HG02623 (cell line): ENCODE measurements around the gene KLHL24.
"Not testable (repeated sequence)": the region's sequence is repeated elsewhere in the genome, so short reads cannot be mapped to it uniquely, and the experiment has no call there.

ENCODE experiments used
- ATAC-seq: cut with Tn5 transposase; IDR thresholded peaks from one replicate; pipeline ENCODE4 v1.9.1; 2021; ENCODE audit warnings: moderate library complexity; ENCODE audit not compliant: unreplicated experiment

Gene KLHL24

DNA sequence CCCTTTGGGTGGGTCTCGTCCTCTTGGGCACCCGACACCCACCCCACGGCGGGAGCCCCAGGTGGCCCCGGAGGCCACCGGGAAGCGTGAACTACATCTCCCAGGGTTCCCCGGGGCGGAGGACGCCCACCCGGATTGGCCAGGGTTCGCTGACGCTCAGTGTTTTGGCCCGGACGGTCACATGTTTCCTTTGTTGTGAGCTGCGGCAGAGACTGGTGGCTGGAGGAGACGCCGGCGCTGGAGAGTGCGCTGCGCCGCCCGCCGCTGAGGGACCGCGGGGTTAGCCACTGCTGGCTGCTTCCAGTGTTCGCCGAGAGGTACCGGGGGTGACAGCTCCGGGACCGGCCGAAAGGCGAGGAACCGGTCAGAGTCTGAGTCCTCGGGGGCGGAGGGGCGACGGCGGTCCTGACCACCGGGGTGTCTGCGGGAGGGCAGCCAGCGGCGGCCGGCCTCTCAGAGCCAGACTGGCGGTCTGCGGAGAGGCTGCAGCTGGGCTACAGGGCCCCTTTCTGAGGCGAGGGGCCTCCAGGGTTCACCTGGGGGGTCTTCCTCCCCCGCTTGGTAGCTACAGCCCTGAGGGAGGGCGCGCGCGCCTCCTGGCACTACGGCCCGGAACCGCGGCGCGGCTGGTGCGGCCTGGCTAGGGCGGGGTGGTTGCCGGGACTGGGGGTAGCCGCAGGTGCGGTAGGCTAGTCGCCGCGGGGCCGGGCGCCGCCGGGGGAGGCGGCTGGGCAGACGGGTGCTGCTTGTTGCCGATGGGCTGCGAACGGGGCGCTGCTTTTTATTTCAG, at the start of gene KLHL24:
TSS of gene KLHL24 (plus strand) at position 193 of the 790 bp plus-strand sequence. CDS start 14,734 bp downstream, outside the sequence.
- ATAC-seq = peak; percentile 86

GRCh38 chr3:183586477-183586876, 48.9 kb upstream of the KLHL24 start:
- ATAC-seq = no peak

DNA sequence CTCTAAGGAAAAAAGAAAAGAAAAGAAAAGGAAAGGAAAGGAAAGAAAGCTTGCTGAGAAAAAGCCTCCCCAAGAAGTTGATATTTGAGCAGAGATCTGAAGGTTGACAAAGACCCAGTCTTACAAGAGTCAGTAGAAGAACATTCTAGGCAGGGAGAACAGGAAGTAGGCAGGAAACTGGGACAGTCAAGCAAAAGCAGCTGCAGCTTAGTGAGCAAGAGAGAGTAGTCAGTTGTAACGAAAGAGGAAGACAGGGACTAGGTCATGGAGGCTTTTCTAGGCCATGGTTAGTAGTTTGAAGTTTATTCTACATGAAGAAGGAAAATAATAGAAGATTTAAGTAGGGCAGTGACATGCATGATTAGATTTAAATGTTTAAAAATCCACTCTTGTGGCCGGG, 48.1 kb upstream of the KLHL24 start:
- ATAC-seq = no peak

- ATAC-seq = no peak
Observed at GRCh38 chr3:183590442-183590841, 45.0 kb upstream of the KLHL24 start.

DNA sequence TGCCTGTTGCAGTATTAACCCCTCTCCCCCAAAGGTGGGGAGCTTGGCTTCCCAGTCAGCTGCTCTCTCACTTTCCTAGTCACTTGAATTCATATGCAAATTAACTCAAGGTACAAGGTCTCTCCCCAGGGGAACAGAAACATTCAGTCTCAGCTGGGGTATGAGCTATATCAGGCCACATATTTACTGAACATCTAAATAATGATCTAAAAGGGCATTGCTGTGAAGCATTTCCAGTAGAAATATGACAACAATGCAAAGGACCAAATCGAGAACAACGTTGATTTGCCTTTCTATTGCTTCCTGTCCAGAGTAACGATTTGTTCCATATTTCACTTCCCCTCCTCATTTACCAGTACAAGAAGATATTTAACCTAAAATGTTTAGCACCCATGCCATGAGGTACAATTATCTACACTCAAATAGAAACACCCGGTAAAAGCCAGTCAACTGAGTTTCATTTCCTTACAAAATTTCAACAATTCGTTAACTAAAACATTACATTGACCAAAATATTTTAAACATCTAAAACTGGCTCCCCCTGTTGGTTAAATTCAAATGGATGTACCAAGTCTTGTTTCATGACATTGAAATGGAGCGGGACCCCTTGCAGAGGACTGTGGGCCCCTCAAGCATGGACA, 43.4 kb upstream of the KLHL24 start:
- peak; percentile 93 for ATAC-seq

DNA sequence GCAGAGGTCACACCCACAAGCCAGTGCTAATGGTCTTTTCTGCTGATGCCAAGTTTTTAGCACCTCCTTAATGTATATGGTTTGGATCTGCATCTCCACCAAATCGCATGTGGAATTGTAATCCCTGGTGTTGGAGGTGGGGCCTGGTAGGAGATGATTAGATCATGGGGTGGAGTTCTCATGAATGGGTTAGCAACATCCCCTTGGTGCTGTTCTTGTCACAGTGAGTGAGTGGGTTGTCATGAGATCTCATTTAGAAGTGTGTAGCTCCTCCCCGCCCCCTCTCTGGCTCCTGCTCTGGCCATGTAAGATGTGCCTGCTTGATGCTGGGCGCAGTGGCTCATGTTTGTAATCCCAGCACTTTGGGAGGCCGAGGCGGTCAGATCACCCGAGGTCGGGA, 42.6 kb upstream of the KLHL24 start:
- no peak for ATAC-seq

DNA sequence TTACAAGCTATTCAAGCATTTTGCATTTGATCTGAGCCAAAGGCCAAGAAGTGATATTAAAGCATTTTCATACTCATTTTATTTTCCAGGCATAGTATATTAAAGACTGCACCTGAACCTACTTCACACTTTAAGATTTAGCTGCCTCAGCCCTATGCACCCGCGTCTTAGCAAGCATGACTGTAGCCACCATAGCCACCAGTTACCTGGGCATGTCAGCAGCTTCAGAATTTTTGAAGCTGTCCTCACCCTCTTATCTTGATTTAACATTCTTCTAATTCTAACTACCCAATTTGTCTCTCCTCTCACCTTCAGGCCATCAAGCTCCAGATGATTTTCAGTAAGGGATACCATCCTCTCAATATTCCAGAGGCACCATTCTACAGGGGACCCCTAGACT, 40.8 kb upstream of the KLHL24 start:
- no peak for ATAC-seq

DNA sequence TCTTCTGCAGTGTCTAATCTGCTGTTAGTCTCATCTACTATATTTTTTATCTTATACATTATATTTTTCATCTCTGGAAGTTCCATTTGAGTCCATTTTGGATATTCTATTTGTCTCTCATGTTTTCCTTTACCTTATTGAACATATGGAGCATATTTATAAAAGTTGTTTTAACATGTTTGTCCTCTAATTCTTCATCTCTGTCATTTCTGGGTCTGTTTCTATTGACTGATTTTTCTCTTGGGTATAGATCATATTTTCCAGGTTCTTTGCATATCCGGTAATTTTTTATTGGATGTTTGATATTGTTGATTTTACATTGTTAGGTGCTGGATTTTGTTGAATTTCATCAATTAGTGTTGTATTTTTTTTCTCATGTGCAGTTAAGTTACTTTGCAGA, 37.5 kb upstream of the KLHL24 start:
- ATAC-seq = no peak

- ATAC-seq = not testable (repeated sequence)
Observed at GRCh38 chr3:183611326-183611725, 24.1 kb upstream of the KLHL24 start.

- no peak for ATAC-seq
Observed at GRCh38 chr3:183613366-183614285, 21.8 kb upstream of the KLHL24 start.

GRCh38 chr3:183618542-183618941, 16.9 kb upstream of the KLHL24 start:
- ATAC-seq = no peak

DNA sequence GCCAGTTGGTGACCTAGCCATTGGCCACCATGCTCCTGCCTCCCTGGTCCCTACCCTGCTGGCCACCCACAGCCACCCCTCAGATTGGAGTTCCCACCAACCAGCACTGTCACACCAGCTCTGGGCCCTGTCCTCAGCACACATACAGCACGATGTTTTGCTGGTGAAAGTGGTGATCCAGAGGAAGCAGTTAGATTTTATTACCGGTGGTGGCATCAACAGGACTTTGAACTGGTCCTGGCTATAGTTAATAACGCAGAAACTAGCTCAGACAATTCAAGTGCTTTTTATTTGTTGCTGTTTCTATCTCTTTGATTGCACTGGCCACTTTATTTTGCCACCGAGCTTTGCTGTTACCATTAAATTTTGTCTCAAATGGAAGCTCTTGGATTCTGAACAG, 16.4 kb upstream of the KLHL24 start:
- no peak for ATAC-seq

DNA sequence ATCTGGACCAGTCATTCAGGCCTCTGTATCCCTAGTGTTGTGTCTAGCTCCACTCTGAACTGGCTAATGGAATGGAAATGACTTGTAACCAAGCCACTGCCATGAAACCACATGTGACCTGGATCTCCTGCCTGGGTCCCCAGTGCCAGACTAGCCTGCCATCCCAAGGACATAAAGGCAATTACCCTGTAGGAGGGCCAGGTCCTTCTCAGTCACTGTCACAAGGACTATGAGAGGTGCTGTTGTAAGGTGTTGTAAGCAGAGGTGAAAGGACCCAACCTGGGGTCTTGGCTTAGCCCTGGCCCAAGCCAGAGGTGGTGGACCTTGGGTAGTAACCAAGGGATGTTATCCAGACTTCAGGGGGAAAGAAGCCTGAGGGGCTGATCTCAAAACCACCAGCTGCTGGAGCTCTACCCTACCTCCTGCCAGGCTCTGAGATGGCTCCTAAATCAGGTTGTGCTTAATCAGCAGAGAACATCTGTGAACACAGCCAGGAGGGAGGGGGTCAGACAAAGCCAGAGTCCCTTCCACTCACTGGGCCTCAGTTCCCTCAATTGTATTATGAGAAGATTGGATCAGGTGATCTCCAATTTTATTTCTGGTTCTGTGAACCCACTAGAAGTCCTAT, 15.7 kb upstream of the KLHL24 start:
- no peak for ATAC-seq

- no peak for ATAC-seq
Observed at GRCh38 chr3:183620252-183620628, 15.2 kb upstream of the KLHL24 start.

- ATAC-seq = not testable (repeated sequence)
Observed at GRCh38 chr3:183622473-183622872, 12.9 kb upstream of the KLHL24 start.

GRCh38 chr3:183626877-183627594, 8.4 kb upstream of the KLHL24 start:
- no peak for ATAC-seq

DNA sequence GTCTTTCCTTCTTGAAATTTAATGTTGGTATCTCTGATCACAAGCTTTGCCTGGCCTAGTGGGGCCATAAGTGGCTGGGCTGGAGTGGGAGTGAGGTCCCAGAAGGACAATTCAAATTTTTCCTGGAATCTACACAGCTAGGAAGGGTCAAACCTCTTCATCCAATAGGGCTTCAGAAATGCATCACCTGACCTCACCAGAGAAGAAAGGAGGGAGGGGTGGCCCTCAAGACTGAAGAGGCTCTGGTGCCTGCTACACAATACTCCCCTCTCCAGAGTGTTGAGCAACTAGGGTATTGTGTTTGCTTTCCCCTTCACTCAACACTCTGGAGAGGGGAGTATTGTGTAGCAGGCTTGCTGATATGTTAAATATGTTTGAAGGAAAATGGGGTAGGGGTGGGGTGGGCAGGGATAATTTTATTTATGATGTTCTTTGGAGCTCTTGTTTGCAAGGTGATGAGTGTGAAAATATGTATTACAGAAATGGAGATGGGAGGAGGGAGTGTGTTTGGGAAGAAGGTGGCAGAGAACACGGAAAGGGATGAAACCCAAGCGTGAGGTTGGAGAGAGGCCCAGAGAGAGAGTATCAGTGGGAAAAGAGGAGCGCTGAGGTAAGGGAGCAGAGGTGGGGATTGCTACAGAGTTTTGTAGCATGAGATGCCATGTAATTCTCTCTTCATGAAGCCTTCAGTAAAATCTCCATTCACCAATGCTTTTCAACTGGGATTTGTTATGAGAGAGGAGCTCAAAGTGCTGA, 5.7 kb upstream of the KLHL24 start:
- ATAC-seq = no peak

GRCh38 chr3:183631715-183632114, 3.7 kb upstream of the KLHL24 start:
- no peak for ATAC-seq

DNA sequence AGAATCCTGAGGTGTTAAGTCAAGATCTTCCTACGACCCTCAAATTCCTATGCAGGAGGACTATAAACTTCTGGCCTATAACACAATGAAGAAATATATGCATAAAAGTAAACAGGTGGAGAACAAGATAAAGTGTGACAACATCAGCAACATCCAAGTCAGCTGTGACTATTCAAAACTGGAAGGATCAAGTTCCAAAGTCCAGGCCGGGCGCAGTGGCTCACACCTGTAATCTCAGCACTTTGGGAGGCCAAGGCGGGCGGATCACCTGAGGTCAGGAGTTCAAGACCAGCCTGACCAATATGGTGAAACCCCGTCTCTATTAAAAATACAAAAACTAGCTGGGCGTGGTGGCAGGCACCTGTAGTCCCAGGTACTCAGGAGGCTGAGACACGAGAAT, 2.7 kb upstream of the KLHL24 start:
- not testable (repeated sequence) for ATAC-seq

DNA sequence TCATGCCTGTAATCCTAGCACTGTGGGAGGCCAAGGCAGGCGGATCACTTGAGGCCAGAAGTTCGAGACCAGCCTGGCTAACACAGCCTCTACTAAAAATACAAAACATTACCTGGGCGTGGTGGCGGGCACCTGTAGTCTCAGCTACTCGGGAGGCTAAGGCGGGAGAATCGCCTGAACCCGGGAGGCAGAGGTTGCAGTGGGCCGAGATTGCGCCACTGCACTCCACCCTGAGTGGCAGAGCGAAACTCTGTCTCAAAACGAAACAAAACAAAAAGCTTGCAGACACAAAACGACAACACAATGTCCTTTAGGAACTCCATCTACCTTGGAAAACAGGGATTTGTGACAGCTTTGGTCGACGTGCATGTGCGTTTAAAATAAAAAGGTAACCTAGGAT, 716 bp upstream of the KLHL24 start:
- no peak for ATAC-seq
